ENCODE measurements around the gene SIK1.
"Not testable (repeated sequence)": the region's sequence is repeated elsewhere in the genome, so short reads cannot be mapped to it uniquely, and the experiment has no call there.

DNA sequence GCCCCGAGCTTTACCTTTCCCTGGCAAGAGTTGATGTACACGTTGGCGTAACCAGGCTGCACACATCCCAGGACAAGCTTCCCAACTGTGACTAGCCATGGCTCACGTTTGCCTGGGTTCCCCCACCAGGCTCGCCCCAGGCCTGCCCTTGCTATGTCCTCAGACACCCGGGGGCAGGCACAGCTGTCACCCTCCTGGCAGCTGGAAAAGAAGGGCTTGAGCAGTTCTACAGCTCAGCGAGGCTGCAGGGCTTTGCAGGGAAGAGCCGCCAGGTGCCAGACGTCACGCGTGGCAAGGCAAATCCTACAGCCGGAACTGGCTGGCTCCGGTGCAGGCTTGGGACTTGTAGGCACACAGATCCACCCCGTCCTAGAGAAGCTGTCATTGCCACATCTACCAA is 22.5 kb downstream of the SIK1 start:
- TF ChIP-seq, protein P1, sequence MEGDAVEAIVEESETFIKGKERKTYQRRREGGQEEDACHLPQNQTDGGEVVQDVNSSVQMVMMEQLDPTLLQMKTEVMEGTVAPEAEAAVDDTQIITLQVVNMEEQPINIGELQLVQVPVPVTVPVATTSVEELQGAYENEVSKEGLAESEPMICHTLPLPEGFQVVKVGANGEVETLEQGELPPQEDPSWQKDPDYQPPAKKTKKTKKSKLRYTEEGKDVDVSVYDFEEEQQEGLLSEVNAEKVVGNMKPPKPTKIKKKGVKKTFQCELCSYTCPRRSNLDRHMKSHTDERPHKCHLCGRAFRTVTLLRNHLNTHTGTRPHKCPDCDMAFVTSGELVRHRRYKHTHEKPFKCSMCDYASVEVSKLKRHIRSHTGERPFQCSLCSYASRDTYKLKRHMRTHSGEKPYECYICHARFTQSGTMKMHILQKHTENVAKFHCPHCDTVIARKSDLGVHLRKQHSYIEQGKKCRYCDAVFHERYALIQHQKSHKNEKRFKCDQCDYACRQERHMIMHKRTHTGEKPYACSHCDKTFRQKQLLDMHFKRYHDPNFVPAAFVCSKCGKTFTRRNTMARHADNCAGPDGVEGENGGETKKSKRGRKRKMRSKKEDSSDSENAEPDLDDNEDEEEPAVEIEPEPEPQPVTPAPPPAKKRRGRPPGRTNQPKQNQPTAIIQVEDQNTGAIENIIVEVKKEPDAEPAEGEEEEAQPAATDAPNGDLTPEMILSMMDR (optimal IDR thresholded peaks at IDR 0.05 in 1 of 3, IDR thresholded peaks at IDR 0.05 in 1 of 3, conservative IDR thresholded peaks at IDR 0.05 in 1 of 3; ENCODE audit: extremely low read depth in 1 of 3, insufficient read depth in 2 of 3, low read length in 3 of 3), result not testable (repeated sequence)
- TF ChIP-seq EZH2 (IDR thresholded peaks at IDR 0.05; ENCODE audit: low read length), result not testable (repeated sequence)
